ENCODE data around the gene RANBP3L.

The RANBP3L gene

GRCh38 chr5:36253575-36253974 is 48.1 kb downstream of the RANBP3L start:
- no peaks in the 10 kb centered on the region for H3K36me3 ChIP-seq (ENCODE audit: insufficient read depth, low read length)
- no peak overlapping the region for H3K27ac ChIP-seq (ENCODE audit: low read depth, low read length)
- no peaks in the 10 kb centered on the region for H3K27me3 ChIP-seq (ENCODE audit: control insufficient read depth in 1 of 2, insufficient read depth in 2 of 2, low read length in 2 of 2)
- no peak overlapping the region for H3K9ac ChIP-seq (ENCODE audit: low read length)
- no peak overlapping the region for H3K4me3 ChIP-seq (ENCODE audit: low read depth in 1 of 2, low read length in 2 of 2)
- H3K9me3 ChIP-seq (ENCODE audit: low read length) = no peaks in the 10 kb centered on the region
- peaks cover 15% of the 10 kb centered on the region for H3K4me1 ChIP-seq (ENCODE audit: insufficient read depth, low read length)

- Histone ChIP-seq H3K9ac (ENCODE audit: low read length) (no peak overlapping the region), H3K36me3 (ENCODE audit: insufficient read depth, low read length) (no peaks in the 10 kb centered on the region), H3K4me3 (ENCODE audit: low read depth in 1 of 2, low read length in 2 of 2) (no peak overlapping the region), H3K9me3 (ENCODE audit: low read length) (no peaks in the 10 kb centered on the region), H3K27ac (ENCODE audit: low read depth, low read length) (peak overlapping the region; percentile 27), H3K27me3 (ENCODE audit: control insufficient read depth in 1 of 2, insufficient read depth in 2 of 2, low read length in 2 of 2) (no peaks in the 10 kb centered on the region), H3K4me1 (ENCODE audit: insufficient read depth, low read length) (peaks cover 15% of the 10 kb centered on the region)
Measured at GRCh38 chr5:36252722-36253365, 48.9 kb downstream of the RANBP3L start.

- Histone ChIP-seq H3K9me3 (ENCODE audit: low read length) (no peaks in the 10 kb centered on the region), H3K27ac (ENCODE audit: low read depth, low read length) (no peak overlapping the region), H3K9ac (ENCODE audit: low read length) (no peak overlapping the region), H3K4me1 (ENCODE audit: insufficient read depth, low read length) (peaks cover 15% of the 10 kb centered on the region), H3K27me3 (ENCODE audit: control insufficient read depth in 1 of 2, insufficient read depth in 2 of 2, low read length in 2 of 2) (no peaks in the 10 kb centered on the region), H3K4me3 (ENCODE audit: low read depth in 1 of 2, low read length in 2 of 2) (no peak overlapping the region), H3K36me3 (ENCODE audit: insufficient read depth, low read length) (no peaks in the 10 kb centered on the region)
Measured at GRCh38 chr5:36251218-36251617, 50.5 kb downstream of the RANBP3L start.

- H3K9me3 ChIP-seq (ENCODE audit: low read length) = no peaks in the 10 kb centered on the region
- no peak overlapping the region for H3K27ac ChIP-seq (ENCODE audit: low read depth, low read length)
- H3K4me3 ChIP-seq (ENCODE audit: low read depth in 1 of 2, low read length in 2 of 2) = no peak overlapping the region
- H3K9ac ChIP-seq (ENCODE audit: low read length) = no peak overlapping the region
- no peaks in the 10 kb centered on the region for H3K27me3 ChIP-seq (ENCODE audit: control insufficient read depth in 1 of 2, insufficient read depth in 2 of 2, low read length in 2 of 2)
- H3K4me1 ChIP-seq (ENCODE audit: insufficient read depth, low read length) = peaks cover 15% of the 10 kb centered on the region
- no peaks in the 10 kb centered on the region for H3K36me3 ChIP-seq (ENCODE audit: insufficient read depth, low read length)
Measured at GRCh38 chr5:36250427-36250826, 51.3 kb downstream of the RANBP3L start.

GRCh38 chr5:36246036-36246800 is 55.5 kb downstream of the RANBP3L start:
- no peaks in the 10 kb centered on the region for H3K36me3 ChIP-seq (ENCODE audit: insufficient read depth, low read length)
- no peak overlapping the region for H3K4me3 ChIP-seq (ENCODE audit: low read depth in 1 of 2, low read length in 2 of 2)
- no peaks in the 10 kb centered on the region for H3K27me3 ChIP-seq (ENCODE audit: control insufficient read depth in 1 of 2, insufficient read depth in 2 of 2, low read length in 2 of 2)
- no peak overlapping the region for H3K9ac ChIP-seq (ENCODE audit: low read length)
- no peaks in the 10 kb centered on the region for H3K9me3 ChIP-seq (ENCODE audit: low read length)
- H3K4me1 ChIP-seq (ENCODE audit: insufficient read depth, low read length) = peaks cover 5% of the 10 kb centered on the region
- no peak overlapping the region for H3K27ac ChIP-seq (ENCODE audit: low read depth, low read length)

- H3K9me3 ChIP-seq (ENCODE audit: low read length) = no peaks in the 10 kb centered on the region
- no peak overlapping the region for H3K9ac ChIP-seq (ENCODE audit: low read length)
- H3K36me3 ChIP-seq (ENCODE audit: insufficient read depth, low read length) = no peaks in the 10 kb centered on the region
- peaks cover 21% of the 10 kb centered on the region for H3K4me1 ChIP-seq (ENCODE audit: insufficient read depth, low read length)
- H3K27me3 ChIP-seq (ENCODE audit: control insufficient read depth in 1 of 2, insufficient read depth in 2 of 2, low read length in 2 of 2) = no peaks in the 10 kb centered on the region
- no peak overlapping the region for H3K27ac ChIP-seq (ENCODE audit: low read depth, low read length)
- H3K4me3 ChIP-seq (ENCODE audit: low read depth in 1 of 2, low read length in 2 of 2) = no peak overlapping the region
Measured at GRCh38 chr5:36244076-36244475, 57.6 kb downstream of the RANBP3L start.

GRCh38 chr5:36243653-36244052 is 58.0 kb downstream of the RANBP3L start:
- Histone ChIP-seq H3K9me3 (ENCODE audit: low read length) (no peaks in the 10 kb centered on the region), H3K4me1 (ENCODE audit: insufficient read depth, low read length) (peaks cover 25% of the 10 kb centered on the region), H3K27ac (ENCODE audit: low read depth, low read length) (no peak overlapping the region), H3K4me3 (ENCODE audit: low read depth in 1 of 2, low read length in 2 of 2) (no peak overlapping the region), H3K27me3 (ENCODE audit: control insufficient read depth in 1 of 2, insufficient read depth in 2 of 2, low read length in 2 of 2) (no peaks in the 10 kb centered on the region), H3K36me3 (ENCODE audit: insufficient read depth, low read length) (no peaks in the 10 kb centered on the region), H3K9ac (ENCODE audit: low read length) (no peak overlapping the region)

- Histone ChIP-seq H3K27me3 (ENCODE audit: control insufficient read depth in 1 of 2, insufficient read depth in 2 of 2, low read length in 2 of 2) (no peaks in the 10 kb centered on the region), H3K36me3 (ENCODE audit: insufficient read depth, low read length) (no peaks in the 10 kb centered on the region), H3K9me3 (ENCODE audit: low read length) (no peaks in the 10 kb centered on the region), H3K4me3 (ENCODE audit: low read depth in 1 of 2, low read length in 2 of 2) (peak overlapping the region; percentile 38 to 49), H3K9ac (ENCODE audit: low read length) (no peak overlapping the region), H3K4me1 (ENCODE audit: insufficient read depth, low read length) (peaks cover 33% of the 10 kb centered on the region), H3K27ac (ENCODE audit: low read depth, low read length) (peak overlapping the region; percentile 75)
Measured at GRCh38 chr5:36242534-36243485, 58.9 kb downstream of the RANBP3L start.

- H3K36me3 ChIP-seq (ENCODE audit: insufficient read depth, low read length) = no peaks in the 10 kb centered on the region
- H3K4me1 ChIP-seq (ENCODE audit: insufficient read depth, low read length) = peaks cover 41% of the 10 kb centered on the region
- peak within 1 kb of the TSS; percentile 98 for H3K27ac ChIP-seq (ENCODE audit: low read depth, low read length)
- peak within 1 kb of the TSS; percentile 66 to 70 for H3K4me3 ChIP-seq (ENCODE audit: low read depth in 1 of 2, low read length in 2 of 2)
- H3K27me3 ChIP-seq (ENCODE audit: control insufficient read depth in 1 of 2, insufficient read depth in 2 of 2, low read length in 2 of 2) = no peaks in the 10 kb centered on the region
- H3K9ac ChIP-seq (ENCODE audit: low read length) = peak within 1 kb of the TSS; percentile 78
- H3K9me3 ChIP-seq (ENCODE audit: low read length) = no peaks in the 10 kb centered on the region
Measured at GRCh38 chr5:36241631-36242533, 59.8 kb downstream of the RANBP3L start, which contains the start of gene NADK2. Gene NADK2 (minus strand): TSS chr5:36241925. CDS start chr5:36241798, 127 bp downstream.

GRCh38 chr5:36240779-36241630 is 60.7 kb downstream of the RANBP3L start:
- Histone ChIP-seq H3K4me1 (ENCODE audit: insufficient read depth, low read length) (peaks cover 44% of the 10 kb centered on the region), H3K27ac (ENCODE audit: low read depth, low read length) (peak overlapping the region; percentile 98), H3K9ac (ENCODE audit: low read length) (peak overlapping the region; percentile 78)

More at GRCh38 chr5:36240779-36241630, 60.7 kb downstream of the RANBP3L start:
- Histone ChIP-seq H3K27me3 (ENCODE audit: control insufficient read depth in 1 of 2, insufficient read depth in 2 of 2, low read length in 2 of 2) (no peaks in the 10 kb centered on the region), H3K4me3 (ENCODE audit: low read depth in 1 of 2, low read length in 2 of 2) (peak overlapping the region; percentile 66 to 70), H3K9me3 (ENCODE audit: low read length) (no peaks in the 10 kb centered on the region), H3K36me3 (ENCODE audit: insufficient read depth, low read length) (no peaks in the 10 kb centered on the region)

All from muscle layer of colon (tissue), 2 donors.